Non-pigmented ciliary epithelial cell (primary cell): ENCODE measurements around the gene CDC25C.
A peak's percentile ranks its signal among the peaks of the same experiment; 100 is the strongest.
"Not testable (repeated sequence)": the region's sequence is repeated elsewhere in the genome, so short reads cannot be mapped to it uniquely, and the experiment has no call there.

ENCODE experiments used
- DNase-seq: peaks from one replicate; pipeline ENCODE4 v3.0.0-alpha.2; 2010; ENCODE audit warnings: low read depth

CDC25C gene

GRCh38 chr5:138346889-138347288 is 15.3 kb upstream of the CDC25C start:
- DNase-seq: no peak

- no peak for DNase-seq
Observed at GRCh38 chr5:138344887-138345622, 13.5 kb upstream of the CDC25C start.

GRCh38 chr5:138340008-138340407 is 8.4 kb upstream of the CDC25C start:
- DNase-seq: no peak

- DNase-seq: no peak
Observed at GRCh38 chr5:138339464-138339863, 7.9 kb upstream of the CDC25C start.

- DNase-seq: no peak
Observed at GRCh38 chr5:138339091-138339456, 7.5 kb upstream of the CDC25C start.

- no peak for DNase-seq
Observed at GRCh38 chr5:138338411-138339090, 6.9 kb upstream of the CDC25C start.

GRCh38 chr5:138337685-138338410 is 6.2 kb upstream of the CDC25C start, which contains the start of gene FAM53C:
FAM53C (plus strand) TSS chr5:138338266; CDS start chr5:138341336, 3,070 bp downstream.
- DNase-seq: peak; percentile 61

- no peak for DNase-seq
Observed at GRCh38 chr5:138336952-138337684, 5.5 kb upstream of the CDC25C start.

- DNase-seq: no peak
Observed at GRCh38 chr5:138334867-138335447, 3.4 kb upstream of the CDC25C start.

GRCh38 chr5:138330813-138331448 is 673 bp downstream of the CDC25C start:
- no peak for DNase-seq

- not testable (repeated sequence) for DNase-seq
Observed at GRCh38 chr5:138318211-138318610, 13.4 kb downstream of the CDC25C start.

GRCh38 chr5:138316355-138316754 is 15.2 kb downstream of the CDC25C start:
- no peak for DNase-seq

GRCh38 chr5:138315751-138316278 is 15.8 kb downstream of the CDC25C start:
- no peak for DNase-seq

GRCh38 chr5:138305797-138306196 is 25.8 kb downstream of the CDC25C start:
- no peak for DNase-seq

- peak; percentile 19 for DNase-seq
Observed at GRCh38 chr5:138303372-138303771, 28.2 kb downstream of the CDC25C start.

- no peak for DNase-seq
Observed at GRCh38 chr5:138289296-138289695, 42.3 kb downstream of the CDC25C start.

- DNase-seq: no peak
Observed at GRCh38 chr5:138287246-138287645, 44.4 kb downstream of the CDC25C start.

- DNase-seq: peak; percentile 14
Observed at GRCh38 chr5:138282920-138283742, 48.5 kb downstream of the CDC25C start.

GRCh38 chr5:138280915-138281314 is 50.7 kb downstream of the CDC25C start:
- DNase-seq: no peak

GRCh38 chr5:138276402-138277054 is 55.1 kb downstream of the CDC25C start:
- no peak for DNase-seq
